Karpas-422 (cell line): ENCODE data around the gene GPR65. TPM values are rescaled to one million over a fixed set of nuclear protein-coding genes. Genes with fewer than 3 reads are reported as not detected.

ENCODE experiments used
- DNase-seq: peaks from one replicate; pipeline ENCODE4 v3.0.0-alpha.2; 2015
- H2AFZ ChIP-seq: fragments of 200-600 bp; sonication (generic); 2 replicates; pipeline ENCODE4 v1.6.1; 2014; ENCODE audit warnings: antibody characterized with exemption, low read length, mixed read lengths
- H3K27ac ChIP-seq: fragments of 200-600 bp; sonication (generic); 2 replicates; pipeline ENCODE4 v1.5.1; 2014; ENCODE audit warnings: mild to moderate bottlenecking, low read length, moderate library complexity
- H3K27me3 ChIP-seq: fragments of 200-600 bp; sonication (generic); 2 replicates; pipeline ENCODE4 v1.6.1; 2014; ENCODE audit warnings: low read length, mixed read lengths
- H3K36me3 ChIP-seq: fragments of 200-600 bp; sonication (generic); 2 replicates; pipeline ENCODE4 v1.6.1; 2014; ENCODE audit warnings: low read length, mixed read lengths; ENCODE audit not compliant: insufficient read depth
- H3K4me1 ChIP-seq: fragments of 200-600 bp; sonication (generic); 2 replicates; pipeline ENCODE4 v1.6.1; 2014; ENCODE audit warnings: mild to moderate bottlenecking, low read length, mixed read lengths
- H3K4me2 ChIP-seq: fragments of 200-600 bp; sonication (generic); 2 replicates; pipeline ENCODE4 v1.6.1; 2014; ENCODE audit warnings: low read length, low read depth, mild to moderate bottlenecking; ENCODE audit not compliant: poor library complexity, severe bottlenecking
- H3K4me3 ChIP-seq: fragments of 200-600 bp; sonication (generic); 2 replicates; pipeline ENCODE4 v1.5.1; 2014; ENCODE audit warnings: mild to moderate bottlenecking, antibody characterized with exemption, low read length, mixed read lengths
- H3K79me2 ChIP-seq: fragments of 200-600 bp; sonication (generic); 2 replicates; pipeline ENCODE4 v1.6.1; 2014; ENCODE audit warnings: mild to moderate bottlenecking, low read length, mixed read lengths
- H3K9ac ChIP-seq: fragments of 200-600 bp; sonication (generic); 2 replicates; pipeline ENCODE4 v1.6.0; 2014; ENCODE audit warnings: low read length
- H3K9me2 ChIP-seq: fragments of 200-600 bp; sonication (generic), shearing (Covaris generic); replicated peaks from 2 replicates; pipeline ENCODE4 v1.6.0; 2014; ENCODE audit warnings: mild to moderate bottlenecking, low read length, moderate library complexity; ENCODE audit not compliant: insufficient read depth
- H3K9me3 ChIP-seq: fragments of 300-700, 200-600 bp; sonication (generic); 2 replicates; pipeline ENCODE4 v1.6.1; 2014; ENCODE audit warnings: low read length, mixed read lengths
- H4K20me1 ChIP-seq: fragments of 200-600 bp; sonication (generic); 2 replicates; pipeline ENCODE4 v1.6.1; 2014; ENCODE audit warnings: mild to moderate bottlenecking, antibody characterized with exemption, low read length, low read depth; ENCODE audit not compliant: insufficient read depth
- total RNA-seq: library from RNA; depleted of rRNA; stranded (reverse); fragments of >200 nt; shearing (Covaris generic); gene quantifications from 2 replicates; pipeline ENCODE4 v1.2.3, GENCODE V29; 2014; ENCODE audit warnings: low replicate concordance; rRNA removed

GPR65 gene
- total RNA-seq: 4.4 and 8.1 TPM in 2 replicates

GRCh38 chr14:88005050-88005481 is at the start of gene GPR65:
GPR65 (plus strand) TSS chr14:88005135; CDS start chr14:88010848, 5,713 bp downstream.
- Histone ChIP-seq H3K9me3 (no peaks in the 10 kb centered on the region), H2AFZ (peak within 1 kb of the TSS; percentile 32; the same call in 1 of the 2 replicates), H3K4me3 (peak within 1 kb of the TSS; percentile 60), H3K9ac (peak within 1 kb of the TSS; percentile 44), H3K27ac (peak within 1 kb of the TSS; percentile 27), H3K4me2 (peak within 1 kb of the TSS; percentile 71), H3K9me2 (no peaks in the 10 kb centered on the region), H3K36me3 (no peaks in the 10 kb centered on the region), H4K20me1 (no peaks in the 10 kb centered on the region), H3K79me2 (no peaks in the 10 kb centered on the region), H3K4me1 (peaks cover 28% of the 10 kb centered on the region), H3K27me3 (no peaks in the 10 kb centered on the region)
- DNase-seq: peak; percentile 89

- no peak overlapping the region for H3K9ac ChIP-seq
- H3K27me3 ChIP-seq: no peaks in the 10 kb centered on the region
- H3K4me2 ChIP-seq: no peak overlapping the region
- H3K79me2 ChIP-seq: no peaks in the 10 kb centered on the region
- no peaks in the 10 kb centered on the region for H4K20me1 ChIP-seq
- H3K27ac ChIP-seq: no peak overlapping the region
- H3K9me2 ChIP-seq: no peaks in the 10 kb centered on the region
- DNase-seq: no peak
- no peak overlapping the region for H2AFZ ChIP-seq
- H3K4me1 ChIP-seq: peaks cover 24% of the 10 kb centered on the region
- no peaks in the 10 kb centered on the region for H3K9me3 ChIP-seq
- 0 out of 2 replicates have a peak, but pooled peaks cover 3% of the 10 kb centered on the region for H3K36me3 ChIP-seq
- no peak overlapping the region for H3K4me3 ChIP-seq
Observed at GRCh38 chr14:87955501-87955900, 49.4 kb upstream of the GPR65 start.

DNA sequence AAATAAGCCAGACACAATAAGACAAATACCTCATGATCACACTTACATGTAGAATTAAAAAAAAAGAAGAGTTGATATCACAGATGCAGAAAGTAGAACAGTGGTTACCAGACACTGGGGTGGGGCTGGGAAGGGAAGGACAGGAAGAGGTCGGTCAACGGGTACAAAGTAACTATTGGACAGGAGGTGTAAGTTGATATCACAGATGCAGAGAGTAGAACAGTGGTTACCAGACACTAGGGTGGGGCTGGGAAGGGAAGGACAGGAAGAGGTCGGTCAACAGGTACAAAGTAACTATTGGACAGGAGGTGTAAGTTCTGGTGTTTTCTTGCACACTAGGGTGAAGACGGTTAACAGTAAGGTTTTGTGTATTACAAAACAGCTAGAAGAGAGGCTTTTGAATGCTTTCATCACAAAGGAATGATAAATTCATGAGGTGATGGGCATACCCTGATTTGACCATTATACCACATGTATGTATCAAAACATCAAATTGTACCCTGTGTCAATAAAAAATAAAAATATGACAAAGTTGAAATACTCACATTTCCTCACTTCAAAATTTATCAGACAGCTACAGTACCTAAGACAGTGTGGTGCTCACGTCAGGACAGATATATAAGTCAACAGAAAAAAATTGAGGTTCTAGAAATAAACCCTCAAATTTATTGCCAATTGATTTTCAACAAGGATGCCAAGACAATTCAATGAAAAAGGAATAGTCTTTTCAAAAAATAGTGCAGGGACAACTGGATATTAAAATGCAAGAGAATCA is 44.7 kb upstream of the GPR65 start:
- H3K9ac ChIP-seq: no peak overlapping the region
- no peak overlapping the region for H3K27ac ChIP-seq
- H4K20me1 ChIP-seq: no peaks in the 10 kb centered on the region
- 0 out of 2 replicates have a peak, but pooled peaks cover 3% of the 10 kb centered on the region for H3K36me3 ChIP-seq
- H3K4me3 ChIP-seq: no peak overlapping the region
- H3K4me1 ChIP-seq: peaks cover 11% of the 10 kb centered on the region
- DNase-seq: no peak
- no peak overlapping the region for H2AFZ ChIP-seq
- no peak overlapping the region for H3K4me2 ChIP-seq
- H3K27me3 ChIP-seq: no peaks in the 10 kb centered on the region
- no peaks in the 10 kb centered on the region for H3K79me2 ChIP-seq
- H3K9me2 ChIP-seq: no peaks in the 10 kb centered on the region
- no peaks in the 10 kb centered on the region for H3K9me3 ChIP-seq

GRCh38 chr14:87961246-87961645 is 43.7 kb upstream of the GPR65 start:
- H4K20me1 ChIP-seq: no peaks in the 10 kb centered on the region
- no peaks in the 10 kb centered on the region for H3K27me3 ChIP-seq
- no peak overlapping the region for H3K4me2 ChIP-seq
- no peaks in the 10 kb centered on the region for H3K9me3 ChIP-seq
- no peak for DNase-seq
- no peak overlapping the region for H2AFZ ChIP-seq
- H3K4me1 ChIP-seq: peaks cover 11% of the 10 kb centered on the region
- no peaks in the 10 kb centered on the region for H3K9me2 ChIP-seq
- no peaks in the 10 kb centered on the region for H3K79me2 ChIP-seq
- 0 out of 2 replicates have a peak, but pooled peaks cover 3% of the 10 kb centered on the region for H3K36me3 ChIP-seq
- no peak overlapping the region for H3K27ac ChIP-seq
- H3K9ac ChIP-seq: no peak overlapping the region
- H3K4me3 ChIP-seq: no peak overlapping the region

DNA sequence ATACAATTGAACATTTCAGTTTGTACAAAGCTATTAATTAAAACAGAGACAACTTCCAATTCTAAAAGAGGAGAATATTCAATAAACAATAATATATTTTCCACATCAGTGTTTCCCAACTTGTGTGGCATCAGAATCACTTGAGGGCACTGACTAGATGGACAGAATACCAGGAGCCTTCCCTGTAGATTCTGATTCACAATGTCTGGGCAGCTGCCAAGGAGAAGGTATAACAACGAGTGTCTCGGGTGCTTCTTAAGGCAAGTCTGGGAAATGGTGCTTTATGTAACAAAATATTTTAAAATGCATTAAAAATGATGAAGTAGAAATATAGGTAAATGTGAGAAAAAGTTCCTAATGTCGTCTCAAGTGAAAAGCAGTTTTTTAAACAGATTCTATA is 38.1 kb upstream of the GPR65 start:
- no peaks in the 10 kb centered on the region; the same call in 1 of the 2 replicates for H3K79me2 ChIP-seq
- H2AFZ ChIP-seq: no peak overlapping the region
- no peaks in the 10 kb centered on the region for H3K9me3 ChIP-seq
- no peak overlapping the region for H3K4me3 ChIP-seq
- H3K27me3 ChIP-seq: no peaks in the 10 kb centered on the region
- H3K36me3 ChIP-seq: no peaks in the 10 kb centered on the region; the same call in 1 of the 2 replicates
- H4K20me1 ChIP-seq: no peaks in the 10 kb centered on the region
- H3K9ac ChIP-seq: no peak overlapping the region
- H3K4me2 ChIP-seq: no peak overlapping the region
- H3K9me2 ChIP-seq: no peaks in the 10 kb centered on the region; the same call in 1 of the 2 replicates
- DNase-seq: no peak
- H3K4me1 ChIP-seq: peaks cover 10% of the 10 kb centered on the region
- H3K27ac ChIP-seq: no peak overlapping the region

DNA sequence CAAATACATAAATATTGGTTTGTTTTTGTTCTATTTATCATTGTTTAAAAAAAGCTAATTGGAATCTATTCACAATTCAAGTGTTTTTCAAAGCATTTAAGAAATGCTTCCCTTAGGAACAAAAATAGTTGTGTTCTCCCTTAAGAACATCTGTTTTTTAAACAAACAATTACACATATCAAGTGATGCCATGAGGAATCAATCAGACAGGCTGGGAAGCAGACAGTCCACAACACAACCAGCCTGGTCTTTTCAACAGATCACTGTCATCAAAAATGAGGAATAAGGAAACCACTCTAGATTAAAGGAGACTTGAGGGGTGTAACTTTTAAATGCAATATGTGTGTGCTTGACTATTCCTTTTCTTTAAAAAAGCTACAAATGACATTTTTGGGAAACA is 37.4 kb upstream of the GPR65 start:
- no peak overlapping the region for H3K9ac ChIP-seq
- H3K9me3 ChIP-seq: no peaks in the 10 kb centered on the region
- H3K36me3 ChIP-seq: no peaks in the 10 kb centered on the region; the same call in 1 of the 2 replicates
- no peaks in the 10 kb centered on the region; the same call in 1 of the 2 replicates for H3K9me2 ChIP-seq
- H3K4me2 ChIP-seq: no peak overlapping the region
- H4K20me1 ChIP-seq: no peaks in the 10 kb centered on the region
- H3K79me2 ChIP-seq: no peaks in the 10 kb centered on the region; the same call in 1 of the 2 replicates
- no peaks in the 10 kb centered on the region for H3K27me3 ChIP-seq
- peaks cover 10% of the 10 kb centered on the region for H3K4me1 ChIP-seq
- no peak overlapping the region for H2AFZ ChIP-seq
- no peak overlapping the region for H3K27ac ChIP-seq
- DNase-seq: no peak
- H3K4me3 ChIP-seq: no peak overlapping the region

GRCh38 chr14:87971010-87971409 is 33.9 kb upstream of the GPR65 start:
- Histone ChIP-seq H3K36me3 (peaks cover 7% of the 10 kb centered on the region; the same call in 1 of the 2 replicates), H3K4me3 (no peak overlapping the region), H3K4me2 (no peak overlapping the region), H2AFZ (no peak overlapping the region), H3K79me2 (no peaks in the 10 kb centered on the region; the same call in 1 of the 2 replicates), H3K27me3 (no peaks in the 10 kb centered on the region), H3K9ac (no peak overlapping the region), H3K4me1 (peaks cover 4% of the 10 kb centered on the region; the same call in 1 of the 2 replicates), H3K27ac (no peak overlapping the region), H3K9me2 (no peaks in the 10 kb centered on the region; the same call in 1 of the 2 replicates), H3K9me3 (no peaks in the 10 kb centered on the region), H4K20me1 (no peaks in the 10 kb centered on the region)
- no peak for DNase-seq

DNA sequence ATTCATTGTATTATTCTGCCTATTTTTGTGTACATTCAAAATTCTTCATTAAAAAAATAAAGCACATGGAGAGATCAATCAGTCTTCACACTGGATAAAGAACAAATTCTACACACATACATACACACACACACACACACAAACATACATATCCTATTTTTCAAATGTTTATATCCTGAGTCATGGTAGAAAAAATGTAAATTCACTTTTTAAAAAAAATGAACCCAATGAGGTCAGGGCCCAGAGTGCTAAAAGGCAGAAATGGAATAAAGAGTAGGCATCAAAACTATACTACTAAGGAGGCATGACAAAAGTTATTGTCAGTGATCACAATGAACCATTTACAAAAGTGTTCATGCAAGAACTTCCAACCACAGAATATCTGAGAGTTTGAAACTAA is 29.3 kb upstream of the GPR65 start:
- DNase-seq: no peak
- Histone ChIP-seq H3K4me1 (peaks cover 9% of the 10 kb centered on the region), H3K27me3 (no peaks in the 10 kb centered on the region), H3K9me2 (no peaks in the 10 kb centered on the region), H3K4me2 (no peak overlapping the region), H4K20me1 (no peaks in the 10 kb centered on the region), H3K36me3 (peaks cover 14% of the 10 kb centered on the region; the same call in 1 of the 2 replicates), H2AFZ (no peak overlapping the region), H3K9ac (no peak overlapping the region), H3K9me3 (no peaks in the 10 kb centered on the region), H3K4me3 (no peak overlapping the region), H3K27ac (no peak overlapping the region), H3K79me2 (no peaks in the 10 kb centered on the region; the same call in 1 of the 2 replicates)
